Calu3 (cell line): ENCODE data around the gene KCNA10. TPM values are rescaled to one million over a fixed set of nuclear protein-coding genes. Genes with fewer than 3 reads are reported as not detected.

Experiments
- BruUV-seq: library from RNA; stranded (reverse); fragments of 400-500 nt; replicated peaks from 2 replicates; lab custom pipeline; 2021; lab: Mats Ljungman, UMichigan
- CTCF ChIA-PET: fragments of 300-600 bp; sonication (Branson Sonifier 250); formaldehyde crosslinking; loops from one replicate; lab custom pipeline; 2022; ENCODE audit warnings: antibody characterized with exemption; lab: Charles Lee
- DNase-seq: peaks from one replicate; pipeline ENCODE4 v3.0.0; 2022
- H3K27ac Mint-ChIP-seq: one replicate; pipeline ENCODE4 v1.8.0; 2022; ENCODE audit warnings: mixed read lengths; ENCODE audit not compliant: unreplicated experiment
- H3K27me3 Mint-ChIP-seq: one replicate; pipeline ENCODE4 v1.8.0; 2022; ENCODE audit warnings: mixed read lengths; ENCODE audit not compliant: unreplicated experiment
- H3K36me3 Mint-ChIP-seq: one replicate; pipeline ENCODE4 v1.8.0; 2022; ENCODE audit warnings: mild to moderate bottlenecking, moderate library complexity, mixed read lengths; ENCODE audit not compliant: insufficient read depth, unreplicated experiment
- H3K4me1 Mint-ChIP-seq: one replicate; pipeline ENCODE4 v1.8.0; 2022; ENCODE audit warnings: mild to moderate bottlenecking, low read depth, mixed read lengths; ENCODE audit not compliant: unreplicated experiment
- H3K4me3 Mint-ChIP-seq: one replicate; pipeline ENCODE4 v1.8.0; 2022; ENCODE audit warnings: mild to moderate bottlenecking, low read depth, moderate library complexity, mixed read lengths; ENCODE audit not compliant: unreplicated experiment
- H3K9me3 Mint-ChIP-seq: one replicate; pipeline ENCODE4 v1.8.0; 2022; ENCODE audit warnings: low read depth, mixed read lengths; ENCODE audit not compliant: unreplicated experiment
- intact Hi-C: fragments of 100-400 bp; cut with micrococcal nuclease; formaldehyde crosslinking; loops from one replicate; pipeline ENCODE4 v1.10.0; 2022; ENCODE audit not compliant: unreplicated experiment
- total RNA-seq: library from RNA; stranded (reverse); gene quantifications from 2 replicates; pipeline ENCODE4 v1.2.3, GENCODE V29; 2022
- TF ChIP-seq, protein P1 (sequence below): fragments of 200-600 bp; IDR thresholded peaks from one replicate; pipeline ENCODE4 v1.8.0; 2022; ENCODE audit warnings: antibody characterized with exemption; ENCODE audit not compliant: unreplicated experiment

The KCNA10 gene
- total RNA-seq, 1 experiment from 2014 or later = not detected

DNA sequence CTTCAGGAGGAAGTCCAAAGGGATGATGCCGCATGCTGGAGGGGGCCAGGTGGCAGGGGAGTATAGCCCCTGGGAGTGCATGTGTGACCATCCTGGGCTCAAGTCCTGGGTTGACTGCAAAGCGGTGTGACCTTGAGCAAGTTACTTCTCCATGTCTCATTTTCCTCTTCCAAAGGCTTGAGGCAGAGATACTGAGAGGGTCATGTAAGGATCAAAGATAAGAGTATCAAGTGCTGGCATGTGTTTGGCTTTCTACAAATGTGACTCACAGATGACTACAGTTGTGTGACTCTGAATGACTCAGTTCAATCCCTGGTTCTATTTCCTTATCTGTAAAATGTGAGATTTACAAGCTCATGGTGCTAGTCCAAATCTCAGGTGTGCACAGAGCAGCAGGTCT lies 41.9 kb downstream of the KCNA10 start:
- CTCF ChIA-PET = interaction anchor here (0.7 to 2.9 kb wide), 5 partner anchors 13 to 138 kb away, joined by 3 to 15 read pairs (median 6); partner anchors contain the start of gene RBM15
- intact Hi-C loops = no loop called here
- H3K27me3 Mint-ChIP-seq = no peaks in the 10 kb centered on the region
- H3K9me3 Mint-ChIP-seq = no peaks in the 10 kb centered on the region
- H3K4me1 Mint-ChIP-seq = peaks cover 46% of the 10 kb centered on the region
- peak overlapping the region; percentile 33 for H3K4me3 Mint-ChIP-seq
- peak; percentile 8 for DNase-seq
- BruUV-seq = no TSS peak
- no peaks in the 10 kb centered on the region for H3K36me3 Mint-ChIP-seq
- TF ChIP-seq, protein P1, sequence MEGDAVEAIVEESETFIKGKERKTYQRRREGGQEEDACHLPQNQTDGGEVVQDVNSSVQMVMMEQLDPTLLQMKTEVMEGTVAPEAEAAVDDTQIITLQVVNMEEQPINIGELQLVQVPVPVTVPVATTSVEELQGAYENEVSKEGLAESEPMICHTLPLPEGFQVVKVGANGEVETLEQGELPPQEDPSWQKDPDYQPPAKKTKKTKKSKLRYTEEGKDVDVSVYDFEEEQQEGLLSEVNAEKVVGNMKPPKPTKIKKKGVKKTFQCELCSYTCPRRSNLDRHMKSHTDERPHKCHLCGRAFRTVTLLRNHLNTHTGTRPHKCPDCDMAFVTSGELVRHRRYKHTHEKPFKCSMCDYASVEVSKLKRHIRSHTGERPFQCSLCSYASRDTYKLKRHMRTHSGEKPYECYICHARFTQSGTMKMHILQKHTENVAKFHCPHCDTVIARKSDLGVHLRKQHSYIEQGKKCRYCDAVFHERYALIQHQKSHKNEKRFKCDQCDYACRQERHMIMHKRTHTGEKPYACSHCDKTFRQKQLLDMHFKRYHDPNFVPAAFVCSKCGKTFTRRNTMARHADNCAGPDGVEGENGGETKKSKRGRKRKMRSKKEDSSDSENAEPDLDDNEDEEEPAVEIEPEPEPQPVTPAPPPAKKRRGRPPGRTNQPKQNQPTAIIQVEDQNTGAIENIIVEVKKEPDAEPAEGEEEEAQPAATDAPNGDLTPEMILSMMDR = no peak
- H3K27ac Mint-ChIP-seq = peak overlapping the region; percentile 66

DNA sequence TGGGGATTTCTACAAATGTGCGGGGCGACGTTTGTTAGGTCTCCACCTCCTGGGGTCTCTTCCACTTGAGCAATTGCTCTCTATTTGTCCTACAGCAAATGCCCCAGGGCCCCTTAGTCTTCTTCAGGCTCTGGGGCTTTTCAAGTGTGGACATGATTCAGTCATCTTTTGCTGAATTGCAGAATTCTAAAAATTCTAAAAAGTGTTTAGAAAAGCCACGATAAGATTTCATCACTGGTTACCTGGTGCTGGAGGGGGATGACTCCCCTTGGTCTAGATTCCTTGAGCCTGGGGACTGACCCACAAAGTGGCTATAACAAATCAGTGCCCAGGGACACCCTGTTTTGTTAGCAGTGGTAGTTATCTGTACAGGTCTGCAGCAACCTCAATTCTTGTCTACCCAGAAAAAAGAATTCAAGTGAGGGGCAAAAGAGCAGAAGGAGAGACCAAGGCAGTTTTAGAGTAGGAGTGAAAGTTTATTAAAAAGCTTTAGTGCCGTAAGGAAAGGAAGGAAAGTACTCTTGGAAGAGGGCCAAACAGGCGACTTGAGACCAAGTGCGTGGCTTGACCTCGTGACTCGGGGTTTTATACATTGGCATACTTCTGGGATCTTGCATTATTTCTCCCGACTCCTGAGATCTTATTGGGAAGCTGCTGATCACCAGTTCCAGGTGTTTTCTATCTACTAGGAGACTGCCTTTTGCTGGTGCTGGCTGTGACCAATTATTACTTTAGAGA lies 42.8 kb downstream of the KCNA10 start:
- Mint-ChIP-seq H3K27ac (peak overlapping the region; percentile 66), H3K36me3 (no peaks in the 10 kb centered on the region), H3K4me1 (peaks cover 46% of the 10 kb centered on the region), H3K9me3 (no peaks in the 10 kb centered on the region), H3K27me3 (no peaks in the 10 kb centered on the region), H3K4me3 (peak overlapping the region; percentile 33)
- BruUV-seq = no TSS peak
- CTCF ChIA-PET = interaction anchor here (2.0 to 2.9 kb wide), 3 partner anchors 12 to 137 kb away, joined by 6 to 15 read pairs (median 13); partner anchors contain the start of gene RBM15
- TF ChIP-seq, protein P1 = no peak
- no peak for DNase-seq
- intact Hi-C loops = no loop called here

DNA sequence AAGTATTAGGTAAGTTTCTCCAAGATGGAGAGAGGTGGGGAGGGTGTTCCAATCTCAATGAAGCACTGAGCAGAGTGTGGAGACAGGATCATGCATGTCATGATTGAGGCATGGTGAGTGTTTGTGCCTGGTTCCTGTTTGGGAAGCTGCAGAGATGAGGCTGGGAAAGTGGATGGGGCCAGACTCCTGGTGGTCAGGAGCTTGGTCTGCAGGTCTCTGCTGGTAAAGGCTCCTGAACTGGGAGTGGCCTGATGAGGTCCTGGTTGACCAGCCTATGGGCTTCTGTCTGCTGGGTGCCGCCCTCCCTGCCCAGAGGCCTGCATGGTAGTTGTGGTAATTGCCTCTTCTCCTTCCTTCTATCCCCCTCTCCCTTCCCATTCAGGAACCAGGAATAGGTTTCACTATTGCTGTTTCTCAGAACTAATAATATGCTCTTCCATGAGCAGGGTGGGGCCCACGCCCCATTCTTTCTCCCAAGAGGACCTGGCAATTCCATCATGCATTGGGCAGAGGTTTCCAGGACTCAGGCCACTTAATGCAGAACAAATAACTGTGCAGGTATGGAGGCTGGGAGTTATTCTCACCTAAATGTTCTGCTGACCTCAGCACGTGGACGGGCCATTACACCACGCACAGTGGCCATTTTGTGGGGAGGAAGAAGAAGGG lies 43.5 kb downstream of the KCNA10 start:
- Mint-ChIP-seq H3K27me3 (peaks cover under 1% of the 10 kb centered on the region), H3K27ac (no peak overlapping the region), H3K9me3 (no peaks in the 10 kb centered on the region), H3K36me3 (no peaks in the 10 kb centered on the region), H3K4me1 (peaks cover 46% of the 10 kb centered on the region), H3K4me3 (no peak overlapping the region)
- CTCF ChIA-PET = interaction anchor here (2.9 kb wide), 1 partner anchor 137 kb away, joined by 6 read pairs; the partner anchor contains the start of gene RBM15
- intact Hi-C loops = no loop called here
- no TSS peak for BruUV-seq
- TF ChIP-seq, protein P1 = no peak
- DNase-seq = peak; percentile 18

DNA sequence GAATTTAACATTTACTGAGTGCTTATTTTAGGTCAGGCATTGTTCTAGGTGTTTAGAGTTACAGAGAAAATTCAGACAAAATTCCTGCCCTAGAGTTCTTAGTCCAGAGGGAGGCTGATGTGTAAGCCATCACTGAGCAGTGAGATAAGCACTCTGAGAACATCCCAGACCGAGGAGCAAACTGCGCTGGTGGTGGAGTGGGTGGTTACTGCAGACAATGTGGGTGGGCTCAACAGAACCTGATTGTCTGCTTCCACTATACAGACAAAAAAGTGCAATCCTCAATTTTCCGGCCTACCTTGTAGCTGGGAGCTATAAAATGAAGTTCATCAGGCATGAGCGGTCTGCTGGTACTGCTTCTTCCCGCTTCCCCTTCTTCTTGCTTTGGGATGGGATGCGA lies 44.5 kb downstream of the KCNA10 start:
- Mint-ChIP-seq H3K27me3 (peaks cover 11% of the 10 kb centered on the region), H3K9me3 (no peaks in the 10 kb centered on the region), H3K27ac (no peak overlapping the region), H3K4me1 (peaks cover 38% of the 10 kb centered on the region), H3K36me3 (no peaks in the 10 kb centered on the region), H3K4me3 (no peak overlapping the region)
- intact Hi-C loops = no loop called here
- no peak for DNase-seq
- CTCF ChIA-PET = no interaction called here
- no TSS peak for BruUV-seq
- TF ChIP-seq, protein P1 = no peak
